Endodermal cell (in vitro differentiated cells): Measurements from ENCODE around the gene DDX5. TPM values are rescaled to one million over a fixed set of nuclear protein-coding genes. Genes with fewer than 3 reads are reported as not detected.
A peak's percentile ranks its signal among the peaks of the same experiment; 100 is the strongest.
"Not testable (repeated sequence)": the region's sequence is repeated elsewhere in the genome, so short reads cannot be mapped to it uniquely, and the experiment has no call there.

Experiments used
- DNase-seq: peaks from one replicate; pipeline ENCODE4 v3.0.0-alpha.2; 2017
- H3K27ac ChIP-seq: 2 replicates; pipeline ENCODE4 v1.5.1; 2013; ENCODE audit warnings: mild to moderate bottlenecking, low read depth, low read length, moderate library complexity
- H3K27me3 ChIP-seq: 2 replicates; pipeline ENCODE4 v1.6.1; 2013; ENCODE audit warnings: mild to moderate bottlenecking, low read length, moderate library complexity; ENCODE audit not compliant: insufficient read depth, control insufficient read depth, poor library complexity, severe bottlenecking
- H3K36me3 ChIP-seq: 2 replicates; pipeline ENCODE4 v1.7.0; 2013; ENCODE audit warnings: mild to moderate bottlenecking, low read length, moderate library complexity; ENCODE audit not compliant: control insufficient read depth, insufficient read depth
- H3K4me1 ChIP-seq: one replicate; pipeline ENCODE4 v1.7.0; 2013; ENCODE audit warnings: low read length; ENCODE audit not compliant: control insufficient read depth, insufficient read depth
- H3K4me3 ChIP-seq: 2 replicates; pipeline ENCODE4 v1.5.1; 2013; ENCODE audit warnings: mild to moderate bottlenecking, low read length, moderate library complexity
- H3K9ac ChIP-seq: 2 replicates; pipeline ENCODE4 v1.6.1; 2013; ENCODE audit warnings: mild to moderate bottlenecking, low read length, moderate library complexity; ENCODE audit not compliant: poor library complexity, severe bottlenecking; ENCODE audit errors: extremely low read depth
- H3K9me3 ChIP-seq: 2 replicates; pipeline ENCODE4 v1.6.1; 2013; ENCODE audit warnings: mild to moderate bottlenecking, low read length, moderate library complexity; ENCODE audit not compliant: control insufficient read depth
- H3K27ac Mint-ChIP-seq: 2 replicates; pipeline ENCODE4 v1.8.0; 2020; ENCODE audit warnings: mixed read lengths
- H3K27me3 Mint-ChIP-seq: 2 replicates; pipeline ENCODE4 v1.8.0; 2021; ENCODE audit warnings: mild to moderate bottlenecking, mixed read lengths; ENCODE audit not compliant: insufficient read depth
- H3K36me3 Mint-ChIP-seq: 2 replicates; pipeline ENCODE4 v1.8.0; 2020; ENCODE audit warnings: low read depth, mixed read lengths
- H3K4me1 Mint-ChIP-seq: 2 replicates; pipeline ENCODE4 v1.8.0; 2020; ENCODE audit warnings: mixed read lengths
- H3K4me3 Mint-ChIP-seq: 2 replicates; pipeline ENCODE4 v1.8.0; 2020; ENCODE audit warnings: mild to moderate bottlenecking, moderate library complexity, mixed read lengths
- H3K9me3 Mint-ChIP-seq: 2 replicates; pipeline ENCODE4 v1.8.0; 2020; ENCODE audit warnings: mild to moderate bottlenecking, mixed read lengths
- WGBS, 2 experiments: methylation state at CpG; one replicate each; pipeline versions ENCODE4 v1.1.5 to v1.1.7; 2013; ENCODE audit warnings: missing lambda C conversion rate in 2 of 2, mixed read lengths in 1 of 2; ENCODE audit not compliant: insufficient coverage in 1 of 2, insufficient read length in 1 of 2; 5-methylcytosine and 5-hydroxymethylcytosine counted together
- total RNA-seq, 2 donors: library from RNA; stranded (reverse); fragmentation: NEBNext Ultra II Directional in 1 of 2; extraction: Animal tissue kit (Norgen Biotek cat#: 25700) in 1 of 2; gene quantifications; 2 replicates in 1 of 2; 3 replicates in 1 of 2; pipeline ENCODE4 v1.2.1, GENCODE V29; 2021
- TF ChIP-seq, protein P1 (sequence below): fragments of 200-600 bp; sonication (generic); conservative IDR thresholded peaks from 2 replicates; pipeline ENCODE4 v1.5.0; 2021; ENCODE audit warnings: antibody characterized with exemption, mild to moderate bottlenecking

DDX5 gene
- total RNA-seq, 2 donors from 2014 or later: 687 to 894 TPM

DNA sequence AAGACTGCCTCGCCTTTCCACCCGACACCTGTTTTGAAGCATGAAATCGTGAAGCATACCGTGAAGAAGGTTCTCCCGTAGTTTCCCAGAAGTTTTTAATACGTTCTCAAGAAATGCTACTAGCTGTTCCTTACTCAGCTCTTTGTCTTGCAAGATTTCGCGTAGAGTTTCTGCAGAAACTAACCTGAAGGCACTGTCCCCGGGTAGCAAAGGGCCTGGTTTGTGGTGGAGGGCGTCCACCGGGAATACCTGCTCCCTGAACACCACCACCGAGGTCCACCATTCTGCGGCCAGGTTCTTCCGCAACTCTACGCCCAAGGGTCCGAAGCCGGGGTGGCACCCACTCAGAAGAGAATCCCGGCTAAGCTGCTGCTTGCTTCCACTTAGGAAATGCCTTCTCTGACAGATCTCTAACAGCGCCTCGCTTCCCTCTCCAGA, 9.7 kb downstream of the DDX5 start:
- Histone ChIP-seq H3K4me1 (peaks cover 3% of the 10 kb centered on the region), H3K36me3 (peaks cover 53% of the 10 kb centered on the region), H3K27me3 (no peaks in the 10 kb centered on the region), H3K9me3 (peaks cover 4% of the 10 kb centered on the region), H3K27ac (no peak overlapping the region), H3K9ac (peak overlapping the region; percentile 48), H3K4me3 (peak overlapping the region; percentile 91)
- Mint-ChIP-seq H3K4me3 (peak overlapping the region; percentile 99), H3K36me3 (peaks cover 57% of the 10 kb centered on the region), H3K27me3 (no peaks in the 10 kb centered on the region), H3K27ac (peak overlapping the region; percentile 99), H3K4me1 (peaks cover 33% of the 10 kb centered on the region), H3K9me3 (peaks cover 3% of the 10 kb centered on the region)
- TF ChIP-seq, protein P1, sequence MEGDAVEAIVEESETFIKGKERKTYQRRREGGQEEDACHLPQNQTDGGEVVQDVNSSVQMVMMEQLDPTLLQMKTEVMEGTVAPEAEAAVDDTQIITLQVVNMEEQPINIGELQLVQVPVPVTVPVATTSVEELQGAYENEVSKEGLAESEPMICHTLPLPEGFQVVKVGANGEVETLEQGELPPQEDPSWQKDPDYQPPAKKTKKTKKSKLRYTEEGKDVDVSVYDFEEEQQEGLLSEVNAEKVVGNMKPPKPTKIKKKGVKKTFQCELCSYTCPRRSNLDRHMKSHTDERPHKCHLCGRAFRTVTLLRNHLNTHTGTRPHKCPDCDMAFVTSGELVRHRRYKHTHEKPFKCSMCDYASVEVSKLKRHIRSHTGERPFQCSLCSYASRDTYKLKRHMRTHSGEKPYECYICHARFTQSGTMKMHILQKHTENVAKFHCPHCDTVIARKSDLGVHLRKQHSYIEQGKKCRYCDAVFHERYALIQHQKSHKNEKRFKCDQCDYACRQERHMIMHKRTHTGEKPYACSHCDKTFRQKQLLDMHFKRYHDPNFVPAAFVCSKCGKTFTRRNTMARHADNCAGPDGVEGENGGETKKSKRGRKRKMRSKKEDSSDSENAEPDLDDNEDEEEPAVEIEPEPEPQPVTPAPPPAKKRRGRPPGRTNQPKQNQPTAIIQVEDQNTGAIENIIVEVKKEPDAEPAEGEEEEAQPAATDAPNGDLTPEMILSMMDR: no peak
- WGBS, 2 experiments: 3 to 5% methylated on average over 6 to 20 of the region's 20 CpGs
- no peak for DNase-seq

- peaks cover 53% of the 10 kb centered on the region for H3K36me3 ChIP-seq
- WGBS, 2 experiments: 93 to 98% methylated on average over 5 of the region's 5 CpGs
- H3K27ac ChIP-seq, H3K4me1 ChIP-seq, H3K9me3 ChIP-seq, DNase-seq, H3K27me3 ChIP-seq, H3K27ac Mint-ChIP-seq, H3K9ac ChIP-seq, H3K27me3 Mint-ChIP-seq, H3K9me3 Mint-ChIP-seq: not testable (repeated sequence)
- H3K4me3 ChIP-seq: peak overlapping the region; percentile 91
- Mint-ChIP-seq H3K4me1 (peaks cover 22% of the 10 kb centered on the region), H3K36me3 (peaks cover 57% of the 10 kb centered on the region), H3K4me3 (peak overlapping the region; percentile 99)
These were observed 10.8 kb downstream of the DDX5 start for GRCh38 chr17:64495300-64495699.

GRCh38 chr17:64494121-64494520, 12.0 kb downstream of the DDX5 start:
- Mint-ChIP-seq H3K36me3 (peaks cover 56% of the 10 kb centered on the region), H3K4me1 (peaks cover 15% of the 10 kb centered on the region), H3K9me3 (peaks cover 5% of the 10 kb centered on the region), H3K4me3 (no peak overlapping the region), H3K27me3 (no peaks in the 10 kb centered on the region), H3K27ac (no peak overlapping the region)
- H3K9me3 ChIP-seq: peaks cover 4% of the 10 kb centered on the region
- H3K9ac ChIP-seq: no peak overlapping the region
- peaks cover 51% of the 10 kb centered on the region for H3K36me3 ChIP-seq
- no peaks in the 10 kb centered on the region for H3K4me1 ChIP-seq
- no peak for DNase-seq
- H3K4me3 ChIP-seq: peak overlapping the region; percentile 37
- H3K27me3 ChIP-seq: no peaks in the 10 kb centered on the region
- H3K27ac ChIP-seq: no peak overlapping the region
- WGBS, 2 experiments: no CpG with 5 or more reads among the region's 2 CpGs
- TF ChIP-seq, protein P1: no peak

DNA sequence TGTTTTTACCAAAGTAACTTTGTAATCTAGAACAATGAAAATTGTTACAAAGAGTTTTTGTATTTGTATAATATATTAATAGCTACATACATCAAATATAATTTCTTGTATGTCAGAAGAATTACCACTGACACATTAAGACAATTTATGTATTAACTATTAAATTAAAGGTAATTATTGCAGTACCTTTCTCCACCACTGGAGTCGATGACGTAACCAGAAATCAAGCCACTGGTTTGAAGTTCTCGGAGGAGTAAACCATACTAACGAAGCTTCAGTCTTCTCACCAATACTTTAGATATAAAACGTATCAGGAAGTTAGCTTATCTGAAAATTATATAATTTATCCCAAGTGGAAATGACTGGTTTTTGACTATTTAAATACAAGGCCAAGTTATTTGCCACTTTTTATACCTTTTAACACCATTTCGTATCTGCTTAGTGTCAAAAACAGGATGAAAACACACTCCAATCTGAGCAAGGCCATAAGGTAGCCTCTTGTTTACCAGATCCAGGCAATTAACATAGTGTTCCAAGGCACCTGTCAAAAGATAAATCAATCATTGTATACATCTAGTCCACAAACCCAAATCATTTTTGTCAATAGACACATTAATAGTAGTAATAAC, 13.5 kb downstream of the DDX5 start:
- Histone ChIP-seq H3K4me3 (no peak overlapping the region), H3K36me3 (peaks cover 52% of the 10 kb centered on the region), H3K9ac (no peak overlapping the region), H3K27me3 (no peaks in the 10 kb centered on the region), H3K27ac (no peak overlapping the region), H3K4me1 (no peaks in the 10 kb centered on the region), H3K9me3 (peaks cover 4% of the 10 kb centered on the region)
- no peak overlapping the region for H3K27ac Mint-ChIP-seq
- peaks cover 2% of the 10 kb centered on the region for H3K4me1 Mint-ChIP-seq
- no peak for DNase-seq
- no peaks in the 10 kb centered on the region for H3K27me3 Mint-ChIP-seq
- H3K36me3 Mint-ChIP-seq: peaks cover 61% of the 10 kb centered on the region
- H3K4me3 Mint-ChIP-seq: no peak overlapping the region
- peaks cover 5% of the 10 kb centered on the region for H3K9me3 Mint-ChIP-seq
- TF ChIP-seq, protein P1: peak; percentile 70
- 90 to 98% methylated on average over 1 to 6 of the region's 6 CpGs for WGBS, 2 experiments
